ENCODE measurements around the gene COX7A2L.
"Not testable (repeated sequence)": the region's sequence is repeated elsewhere in the genome, so short reads cannot be mapped to it uniquely, and the experiment has no call there.

COX7A2L gene, protein sequence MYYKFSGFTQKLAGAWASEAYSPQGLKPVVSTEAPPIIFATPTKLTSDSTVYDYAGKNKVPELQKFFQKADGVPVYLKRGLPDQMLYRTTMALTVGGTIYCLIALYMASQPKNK

DNA sequence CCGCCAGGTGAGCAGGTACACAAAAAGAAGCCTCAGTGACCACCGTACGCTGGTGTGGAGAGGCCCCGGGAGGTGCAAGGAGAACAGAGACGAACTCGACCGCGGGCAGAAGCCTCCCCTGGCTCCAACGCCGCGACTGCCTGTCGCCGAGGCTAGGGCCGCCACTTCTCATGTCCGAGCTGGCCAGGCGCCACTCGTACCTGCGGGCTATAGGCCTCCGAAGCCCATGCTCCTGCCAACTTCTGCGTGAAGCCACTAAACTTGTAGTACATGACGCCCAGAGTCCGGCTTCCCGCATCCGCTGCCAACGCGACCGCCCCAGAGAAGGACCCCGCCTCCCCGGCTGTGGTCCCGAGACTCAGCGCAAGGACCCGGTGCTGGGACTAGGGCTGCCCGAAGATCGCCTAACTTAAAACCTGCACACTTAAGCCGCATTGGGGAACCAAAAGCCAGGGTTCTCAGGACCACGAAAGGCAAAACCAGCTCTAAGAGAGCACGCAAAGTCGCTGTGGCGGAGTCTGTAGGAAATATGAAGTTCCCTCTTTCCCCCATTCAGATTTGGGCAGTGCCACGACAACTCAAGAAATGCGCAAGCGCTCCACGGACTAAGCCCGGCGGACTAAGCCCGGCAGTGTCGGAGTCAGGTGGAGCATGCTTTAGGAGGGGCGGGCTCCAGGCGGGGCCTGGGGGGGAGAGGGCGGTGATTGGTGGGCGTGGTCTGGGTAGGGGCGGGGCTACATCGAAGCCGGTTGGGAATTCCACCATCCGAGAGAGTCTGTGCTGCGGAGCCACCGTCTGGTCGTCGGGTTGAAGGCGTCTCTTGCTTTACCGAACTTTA lies at the start of gene COX7A2L:
COX7A2L (minus strand) TSS at position 328 of the 838 bp plus-strand sequence; CDS start at position 272, 56 bp downstream.
- peak; percentile 90 to 91 for DNase-seq (ENCODE audit: low read depth in 2 of 2)

DNA sequence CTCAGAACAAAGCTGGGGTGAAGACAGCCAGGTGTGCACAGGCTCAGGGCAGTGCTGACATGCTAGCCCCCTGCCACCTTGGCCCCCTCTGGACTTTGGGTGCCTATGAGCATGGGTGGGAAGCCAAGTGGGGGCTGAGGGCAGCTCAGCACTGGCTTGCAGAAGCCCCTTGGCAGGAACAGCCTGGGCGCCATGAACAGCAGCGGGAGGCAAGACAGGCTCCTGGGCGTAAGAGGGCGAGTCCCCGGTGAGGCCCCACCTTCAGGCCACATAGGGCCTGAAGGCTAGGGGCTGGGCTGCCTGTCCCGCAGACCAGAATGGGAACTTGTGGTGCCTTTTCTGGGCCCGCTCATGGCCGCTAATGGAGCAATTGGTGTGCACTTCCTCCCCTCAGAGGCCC lies 47.0 kb upstream of the COX7A2L start:
- DNase-seq (ENCODE audit: low read depth in 2 of 2): no peak

DNA sequence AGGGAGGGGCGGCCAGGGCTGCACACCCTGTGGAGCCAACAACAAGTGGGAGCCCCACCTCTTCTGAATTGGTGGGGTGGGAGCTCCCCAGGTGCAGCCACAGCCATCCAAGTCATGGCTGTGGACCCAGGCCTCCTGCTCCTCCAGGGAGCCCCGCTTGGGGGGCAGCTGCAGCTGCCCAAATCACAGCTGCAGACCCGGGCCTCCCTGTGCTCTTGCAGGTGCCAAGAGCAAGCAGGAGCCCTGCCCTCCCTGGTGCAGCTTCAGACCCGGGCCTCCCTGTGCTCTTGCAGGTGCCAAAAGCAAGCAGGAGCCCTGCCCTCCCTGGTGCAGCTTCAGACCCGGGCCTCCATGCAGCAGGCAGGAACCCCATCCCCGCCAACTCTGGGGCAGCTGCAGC lies 46.5 kb upstream of the COX7A2L start:
- DNase-seq (ENCODE audit: low read depth in 2 of 2): no peak

DNA sequence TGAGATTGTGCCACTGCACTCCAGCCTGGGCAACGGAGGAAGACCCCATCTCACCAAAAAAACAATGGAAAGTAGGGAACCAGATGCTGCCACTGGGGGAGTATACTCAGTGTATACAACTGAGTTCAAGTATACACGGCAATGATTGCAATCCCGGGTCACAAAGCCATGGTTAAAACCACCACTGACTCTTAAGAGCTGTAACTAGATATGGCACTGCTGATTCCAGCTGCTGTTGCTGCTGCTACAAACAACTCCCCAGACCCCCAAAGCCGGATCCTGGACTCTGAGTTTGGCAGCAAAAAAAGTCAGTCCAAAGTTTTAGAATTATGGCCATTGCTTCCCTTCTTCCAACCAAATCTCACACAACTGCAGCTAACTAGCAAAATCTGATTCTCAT lies 43.7 kb upstream of the COX7A2L start:
- DNase-seq (ENCODE audit: low read depth in 2 of 2): no peak

DNA sequence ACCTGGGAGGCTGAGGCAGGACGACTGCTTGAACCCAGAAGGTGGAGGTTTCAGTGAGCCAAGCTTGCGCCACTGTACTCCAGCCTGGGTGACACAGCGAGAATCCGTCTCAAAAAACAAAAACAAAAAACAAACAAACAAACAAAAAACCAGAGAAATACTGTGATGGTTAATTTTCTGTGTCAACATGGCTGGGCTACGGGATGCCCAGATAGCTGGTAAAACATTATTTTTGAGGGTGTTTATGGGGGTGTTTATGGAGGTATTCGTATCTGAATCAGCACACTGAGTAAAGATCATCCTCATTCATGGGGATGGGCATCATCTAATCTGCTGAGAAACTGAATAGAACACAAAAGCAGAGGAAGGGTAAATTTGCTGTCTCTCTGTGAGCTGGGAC lies 40.8 kb upstream of the COX7A2L start:
- DNase-seq (ENCODE audit: low read depth in 2 of 2): no peak

DNA sequence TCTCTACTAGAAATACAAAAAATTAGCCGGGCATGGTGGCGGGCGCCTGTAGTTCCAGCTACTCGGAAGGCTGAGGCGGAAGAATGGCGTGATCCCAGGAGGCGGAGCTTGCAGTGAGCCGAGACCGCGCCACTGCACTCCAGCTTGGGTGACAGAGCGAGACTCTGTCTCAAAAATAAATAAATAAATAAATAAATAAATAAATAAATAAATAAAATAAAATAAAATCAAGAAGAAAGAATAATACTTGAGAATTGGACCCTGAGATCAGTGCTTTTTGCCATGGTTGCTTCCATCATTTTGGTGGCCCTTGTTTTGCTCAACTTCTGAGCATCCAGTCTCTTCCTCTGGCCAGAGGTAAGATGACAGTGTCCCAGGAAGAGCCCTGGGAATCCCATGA lies 37.0 kb upstream of the COX7A2L start:
- DNase-seq (ENCODE audit: low read depth in 2 of 2): not testable (repeated sequence)

DNA sequence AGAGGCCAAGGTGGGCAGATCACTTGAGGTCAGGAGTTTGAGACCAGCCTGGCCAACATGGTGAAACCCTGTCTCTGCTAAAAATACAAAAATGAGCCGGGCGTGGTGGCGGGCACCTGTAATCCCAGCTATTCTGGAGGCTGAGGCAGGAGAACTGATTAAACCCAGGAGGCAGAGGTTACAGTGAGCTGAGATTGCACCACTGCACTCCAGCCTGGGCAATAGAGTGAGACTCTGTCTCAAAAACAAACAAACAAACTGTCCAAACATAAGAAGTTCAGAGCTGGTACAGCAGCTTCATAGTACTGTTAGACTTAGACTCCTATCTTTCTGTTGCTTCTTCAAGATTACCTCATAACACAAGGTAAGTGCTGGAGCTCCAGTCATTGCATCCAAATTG lies 32.3 kb upstream of the COX7A2L start:
- not testable (repeated sequence) for DNase-seq (ENCODE audit: low read depth in 2 of 2)

DNA sequence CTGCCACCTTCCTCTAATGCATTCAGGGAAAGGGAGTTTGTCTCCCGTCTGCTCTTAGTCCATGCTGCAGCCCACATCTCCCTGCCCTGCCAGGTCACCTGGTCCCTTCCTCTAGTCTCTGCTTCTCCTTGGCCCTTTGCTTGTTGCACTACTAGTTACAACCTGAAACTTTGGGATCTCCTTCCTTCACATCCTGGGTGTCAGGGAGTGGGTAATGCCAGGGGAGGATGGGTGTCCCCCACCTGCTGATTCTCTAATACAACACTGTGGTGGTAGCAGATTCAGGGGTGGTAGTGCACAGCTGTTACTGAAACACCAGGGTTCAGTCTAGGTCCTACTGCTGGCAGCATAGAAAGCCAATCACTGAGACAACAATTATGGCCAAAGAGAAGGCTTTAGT lies 31.2 kb upstream of the COX7A2L start:
- no peak for DNase-seq (ENCODE audit: low read depth in 2 of 2)

DNA sequence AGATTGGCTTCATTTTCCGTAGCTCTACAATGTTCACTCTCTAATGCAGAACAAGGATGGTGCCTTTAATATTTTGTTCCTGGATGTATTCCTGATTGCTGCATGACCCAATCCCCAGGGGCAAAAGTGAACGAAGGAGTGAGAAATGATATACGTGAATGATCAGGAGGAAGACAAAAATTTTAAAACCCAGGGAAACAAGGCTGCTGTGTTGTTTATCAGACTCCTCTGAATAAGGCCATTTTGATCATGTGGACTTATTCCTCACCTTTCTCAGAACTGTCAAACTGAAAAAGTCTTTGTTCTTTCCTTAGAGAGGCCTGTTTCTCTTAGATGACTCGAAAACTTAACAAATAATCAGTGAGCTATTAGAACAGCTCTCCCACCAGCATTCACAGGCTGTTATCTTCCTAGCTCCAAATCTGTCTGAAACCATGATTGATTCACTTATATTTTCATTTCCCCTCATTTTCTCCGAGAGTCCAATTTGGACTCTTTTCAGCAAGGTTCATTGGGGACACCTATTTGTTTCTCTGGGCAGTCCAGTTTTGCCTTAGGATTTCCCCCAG lies 29.5 kb upstream of the COX7A2L start:
- no peak for DNase-seq (ENCODE audit: low read depth in 2 of 2)

DNA sequence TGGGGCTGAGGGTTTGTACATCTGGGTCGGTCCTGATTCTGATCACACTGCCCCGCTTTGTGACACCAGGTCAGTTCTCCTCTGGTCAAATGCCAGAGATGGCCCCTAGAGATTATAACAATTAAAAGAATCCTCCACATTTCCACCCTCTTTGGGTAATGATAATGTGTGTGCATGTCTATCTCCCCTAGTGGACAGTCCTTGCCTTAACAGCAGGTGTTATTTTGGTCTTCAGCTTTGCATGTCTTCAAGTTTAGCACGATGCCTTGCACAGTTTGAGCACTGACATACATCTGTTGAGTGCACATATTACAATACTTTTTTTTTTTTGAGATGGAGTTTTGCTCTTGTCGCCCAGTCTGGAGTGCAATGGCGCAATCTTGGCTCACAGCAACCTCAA lies 25.7 kb upstream of the COX7A2L start:
- no peak for DNase-seq (ENCODE audit: low read depth in 2 of 2)

DNA sequence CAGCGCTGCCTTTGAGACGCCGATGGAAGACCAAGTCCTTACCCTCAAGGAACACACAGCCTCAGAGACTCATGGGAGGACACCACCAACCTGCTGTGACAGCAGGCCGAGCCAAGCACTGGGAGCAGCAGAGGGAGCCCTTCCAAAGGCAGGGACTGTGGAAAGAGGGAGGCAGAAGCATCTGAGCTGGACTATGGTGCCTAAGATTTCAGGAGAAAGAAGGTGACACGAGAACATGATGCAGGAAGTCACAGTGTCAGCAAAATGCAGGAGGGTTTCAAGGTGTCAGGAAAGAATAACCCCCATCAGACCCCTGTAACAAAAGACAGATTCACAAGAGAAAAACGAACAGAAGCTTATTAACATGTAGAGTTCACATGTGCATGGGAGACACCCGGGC lies 24.2 kb upstream of the COX7A2L start:
- DNase-seq (ENCODE audit: low read depth in 2 of 2): no peak

DNA sequence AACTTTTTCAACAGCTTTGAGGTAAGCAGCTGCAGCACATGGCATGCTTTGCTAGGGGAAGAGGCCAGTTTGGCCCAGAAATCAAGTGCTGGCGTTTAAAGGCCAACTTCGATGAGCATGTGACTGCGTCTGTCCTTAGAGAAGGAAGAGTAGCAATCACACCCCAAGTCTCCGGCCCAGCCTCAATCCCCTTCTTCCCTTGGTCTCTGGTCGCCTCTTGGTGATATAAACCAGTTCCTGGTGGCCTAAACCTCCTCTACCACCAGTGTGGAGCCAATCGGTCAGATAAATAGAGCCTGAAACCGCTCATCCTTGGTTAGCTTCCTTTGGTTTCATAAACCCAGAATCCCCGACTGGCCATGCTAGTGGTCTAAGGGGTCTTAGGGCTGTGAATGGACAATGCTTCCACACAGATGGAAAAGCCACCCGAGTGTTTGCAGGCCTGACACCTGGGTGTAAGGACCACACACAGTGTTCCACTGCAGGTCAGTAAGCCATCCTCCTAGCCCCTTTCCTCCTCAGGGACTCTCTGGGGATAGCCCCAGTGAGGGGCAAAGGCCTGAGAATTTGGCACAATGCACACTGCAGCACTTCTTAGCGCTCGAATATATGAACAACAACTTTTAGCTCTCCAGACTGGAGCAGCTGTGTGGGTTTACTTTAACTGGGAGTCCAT lies 23.0 kb upstream of the COX7A2L start:
- DNase-seq (ENCODE audit: low read depth in 2 of 2): no peak

DNA sequence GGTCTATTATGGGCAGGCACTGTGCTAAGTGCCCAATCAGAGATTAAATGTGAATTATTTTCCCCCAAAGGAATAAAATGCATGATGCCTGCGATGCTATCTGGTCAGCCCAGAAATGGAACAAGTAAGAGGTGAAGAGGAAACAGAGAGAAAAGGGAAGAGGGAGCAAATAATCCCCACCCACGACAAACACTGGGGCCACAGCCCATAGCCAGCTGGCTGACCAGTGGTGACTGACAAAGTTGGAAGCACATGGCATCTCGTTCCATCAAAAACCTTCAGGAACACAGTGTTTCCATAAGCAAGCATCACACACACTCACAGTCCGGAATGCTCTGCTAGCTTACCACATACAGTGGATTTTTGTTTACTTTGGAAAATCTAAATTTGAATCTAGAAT lies 21.1 kb upstream of the COX7A2L start:
- DNase-seq (ENCODE audit: low read depth in 2 of 2): no peak

DNA sequence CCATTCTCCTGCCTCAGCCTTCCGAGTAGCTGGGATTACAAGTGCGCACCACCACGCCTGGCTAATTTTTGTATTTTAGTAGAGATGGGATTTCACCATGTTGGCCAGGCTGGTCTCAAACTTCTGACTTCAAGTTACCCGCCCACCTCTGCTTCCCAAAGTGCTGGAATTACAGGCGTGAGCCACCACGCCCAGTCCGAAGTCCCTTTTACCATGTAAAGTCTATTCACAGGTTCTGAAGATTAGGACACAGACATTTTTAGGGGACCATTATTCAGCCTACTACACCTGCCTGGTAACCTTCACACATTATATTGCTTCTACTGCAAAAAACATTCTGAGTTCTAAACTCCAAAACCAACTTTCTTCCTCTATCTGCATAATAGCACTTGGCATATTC lies 19.0 kb upstream of the COX7A2L start:
- DNase-seq (ENCODE audit: low read depth in 2 of 2): not testable (repeated sequence)

DNA sequence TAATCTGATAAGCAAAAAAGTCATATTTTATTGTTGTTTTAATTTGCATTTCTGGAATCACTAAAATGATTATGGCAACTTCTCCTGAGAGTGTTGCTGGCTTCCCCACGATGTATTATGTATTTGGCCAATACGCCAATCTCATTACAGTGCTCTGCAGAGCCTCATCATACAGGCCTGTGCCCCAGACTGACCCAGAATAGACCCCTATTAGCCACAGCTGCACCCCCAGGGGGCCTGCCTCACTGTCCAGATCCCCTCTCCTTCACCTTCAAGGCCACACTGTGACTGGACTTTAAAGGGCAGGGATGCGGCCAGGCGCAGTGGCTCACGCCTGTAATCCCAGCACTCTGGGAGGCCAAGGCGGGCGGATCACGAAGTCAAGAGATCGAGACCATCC lies 17.4 kb upstream of the COX7A2L start:
- no peak for DNase-seq (ENCODE audit: low read depth in 2 of 2)

DNA sequence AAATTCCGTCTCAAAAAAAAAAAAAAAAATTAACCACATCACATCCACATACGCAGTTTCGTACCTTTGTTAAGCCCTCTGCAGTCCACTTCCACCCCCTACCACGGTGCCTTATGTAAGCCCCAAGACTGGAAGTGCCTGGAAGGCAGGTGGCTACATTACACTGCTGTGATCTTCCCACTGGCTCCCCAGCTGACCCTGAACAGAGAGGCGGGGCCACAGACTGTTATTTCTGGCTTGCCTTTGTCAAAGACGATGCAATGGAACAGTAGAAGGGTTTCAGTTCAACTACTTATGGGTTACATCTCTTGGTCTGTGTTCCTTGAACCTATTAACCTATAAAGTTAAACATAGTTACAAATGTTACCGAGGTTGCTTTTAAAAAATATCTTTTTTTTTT lies 15.7 kb upstream of the COX7A2L start:
- DNase-seq (ENCODE audit: low read depth in 2 of 2): no peak

DNA sequence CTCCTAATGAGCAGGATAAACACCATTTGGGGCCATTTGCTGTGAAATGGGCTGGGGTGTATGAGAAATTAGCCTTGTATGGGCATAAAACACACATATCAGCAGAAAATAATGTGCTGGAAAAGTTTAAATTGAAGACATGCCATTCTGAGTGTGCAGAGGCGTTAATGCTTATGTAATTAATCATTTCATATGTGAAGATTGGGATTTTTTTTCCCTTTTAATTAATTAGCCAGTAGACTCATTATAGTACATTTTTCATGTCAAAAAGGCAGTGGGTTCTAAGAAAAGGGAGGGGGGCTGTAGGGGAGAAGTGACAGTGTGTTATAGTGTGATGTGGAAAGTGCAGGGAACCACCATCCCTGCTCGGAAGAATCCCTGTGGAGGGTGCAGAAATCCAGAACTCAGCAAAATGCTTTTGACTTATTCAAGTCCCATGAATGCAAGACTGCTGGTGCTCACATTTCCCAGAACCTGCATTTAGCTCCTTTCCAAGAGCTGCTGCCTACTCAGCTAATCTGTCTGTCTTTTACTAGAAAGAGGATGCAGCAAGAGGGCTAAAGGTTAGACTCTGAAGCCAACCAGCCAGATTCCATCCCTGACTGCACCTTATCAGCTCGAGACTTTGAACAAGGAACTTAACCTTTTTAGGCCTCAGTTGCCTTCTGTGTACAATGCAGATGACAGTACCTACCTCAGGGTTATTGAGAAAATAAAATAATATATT lies 11.6 kb upstream of the COX7A2L start:
- no peak for DNase-seq (ENCODE audit: low read depth in 2 of 2)

DNA sequence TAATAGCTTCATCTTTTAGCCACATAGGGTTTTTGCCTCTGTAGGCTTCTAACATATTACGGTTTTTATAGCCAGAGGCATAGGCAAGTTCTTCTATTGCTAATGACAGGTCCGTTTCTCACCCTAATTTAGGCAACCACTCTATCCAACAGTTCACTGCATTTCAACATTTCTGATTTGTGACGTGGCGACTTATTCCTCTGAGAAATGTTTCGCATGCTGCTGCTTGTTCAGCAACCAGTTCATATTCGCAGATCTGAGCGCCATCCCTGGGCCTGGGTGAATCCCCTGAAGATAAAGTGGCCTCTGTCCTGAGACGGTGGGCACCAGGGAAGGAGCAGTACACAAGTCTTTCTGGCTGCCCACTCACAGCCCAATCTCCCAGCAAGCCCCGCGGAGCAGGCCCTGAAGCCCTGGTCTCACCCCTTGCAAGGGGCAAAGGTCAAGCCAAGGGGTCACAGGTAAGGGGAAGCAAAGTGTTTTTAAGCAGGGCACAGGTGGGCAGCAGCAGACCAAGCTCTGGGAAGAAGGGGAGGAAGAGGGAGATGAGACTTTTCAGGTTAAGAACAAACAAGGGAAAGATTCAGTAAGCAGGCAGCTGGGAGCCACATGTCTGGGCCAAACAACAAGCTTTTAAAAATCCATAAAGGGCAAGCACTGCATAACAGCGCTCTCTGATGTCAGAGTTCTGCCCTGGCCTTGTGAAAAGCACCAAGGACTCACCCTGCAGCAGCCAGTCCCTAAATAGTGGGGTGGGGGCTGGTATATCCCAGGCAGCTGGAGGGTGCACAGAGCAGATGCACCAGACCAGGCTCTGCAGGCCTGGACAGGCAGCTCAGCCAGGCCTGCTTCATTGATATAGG lies 10.8 kb upstream of the COX7A2L start:
- DNase-seq (ENCODE audit: low read depth in 2 of 2): no peak

DNA sequence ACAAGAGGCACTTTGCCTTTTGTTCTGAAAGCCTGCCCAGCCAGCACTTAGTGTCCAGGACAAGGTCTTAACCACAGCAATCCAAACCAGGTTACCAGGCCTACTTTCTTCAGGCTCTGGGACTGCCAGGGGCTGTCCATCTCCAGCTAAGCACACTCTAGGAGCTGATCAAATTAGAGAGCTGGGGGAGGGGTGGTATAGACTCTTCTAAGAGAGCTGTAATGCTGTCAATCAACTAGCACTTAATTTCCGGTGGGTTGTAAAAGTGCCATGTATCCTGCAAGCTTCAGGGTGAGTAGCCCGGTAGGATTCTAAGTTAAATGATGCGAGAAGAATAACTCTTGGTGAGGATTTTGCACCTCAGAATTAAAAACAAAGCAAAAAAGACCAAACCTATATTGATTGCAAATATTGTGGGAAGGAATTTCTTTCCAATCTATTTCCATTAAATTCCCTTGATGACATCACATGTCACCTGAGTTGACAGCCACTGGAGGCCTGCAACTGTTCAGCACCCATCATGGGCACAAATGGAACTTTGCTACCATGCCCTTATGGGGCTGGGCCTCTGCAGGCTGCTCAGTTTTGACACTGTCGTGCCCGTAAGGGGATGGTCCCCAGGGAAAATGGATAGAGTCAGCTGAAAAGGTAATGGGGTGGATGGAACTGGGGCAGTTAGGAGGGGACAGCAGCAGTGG lies 8.7 kb upstream of the COX7A2L start:
- DNase-seq (ENCODE audit: low read depth in 2 of 2): no peak

DNA sequence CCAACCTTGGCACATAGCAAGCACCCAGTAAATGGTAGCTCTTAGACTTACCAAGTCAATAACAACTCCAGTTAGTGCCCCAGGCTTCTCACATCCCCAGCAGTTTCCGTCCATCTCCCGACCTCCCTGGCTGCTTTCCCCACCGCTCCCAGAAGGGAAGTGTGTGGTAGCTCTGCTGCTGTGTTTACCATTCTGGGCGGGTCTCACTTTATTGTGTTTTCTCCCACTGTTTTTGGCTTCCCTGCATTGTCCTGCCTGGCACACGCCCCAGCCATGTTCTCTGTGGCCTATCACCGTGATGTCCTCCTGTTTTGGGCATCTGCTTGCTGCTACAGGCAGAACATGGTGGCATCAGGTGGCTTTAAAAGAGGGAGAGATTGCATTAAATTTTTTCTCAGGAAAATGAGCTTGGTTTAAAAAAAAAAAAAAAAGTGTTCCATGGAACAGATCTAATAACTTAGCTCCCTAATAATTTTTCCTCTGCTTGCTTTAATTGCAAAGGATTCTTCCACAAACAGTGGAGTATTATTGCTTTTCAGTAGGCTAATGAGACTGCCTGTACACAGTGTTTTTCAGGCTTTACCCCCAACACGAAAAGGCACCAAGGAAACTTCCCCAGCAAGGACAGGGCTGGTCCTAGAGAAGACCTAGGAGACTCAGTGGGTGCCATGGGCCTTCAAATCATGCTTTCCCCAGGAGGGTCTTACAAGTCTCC lies 8.0 kb upstream of the COX7A2L start:
- no peak for DNase-seq (ENCODE audit: low read depth in 2 of 2)
